Neutrophil (primary cell): ENCODE measurements around the gene CSTPP1.

Experiments
- H3K27ac ChIP-seq: fragments of 200-600 bp; sonication (generic); 2 replicates; pipeline ENCODE4 v1.5.1; 2016; ENCODE audit warnings: mild to moderate bottlenecking, moderate library complexity
- H3K27me3 ChIP-seq: fragments of 200-600 bp; sonication (generic); 2 replicates; pipeline ENCODE4 v1.6.0; 2016; ENCODE audit warnings: mild to moderate bottlenecking
- H3K36me3 ChIP-seq: fragments of 200-600 bp; sonication (generic); 2 replicates; pipeline ENCODE4 v1.5.1; 2017
- H3K4me1 ChIP-seq, 2 experiments: fragments of 200-600 bp in 1 of 2; sonication (generic) in 1 of 2; 1 replicate in 1 of 2; 2 replicates in 1 of 2; pipeline versions ENCODE4 v1.5.1 to v1.6.1; 2013 to 2016; ENCODE audit warnings: low read depth in 1 of 2, low read length in 1 of 2, mild to moderate bottlenecking in 1 of 2, moderate library complexity in 1 of 2; ENCODE audit not compliant: control insufficient read depth in 1 of 2, insufficient read depth in 1 of 2
- H3K4me3 ChIP-seq, 2 experiments: fragments of 200-600 bp in 1 of 2; sonication (generic) in 1 of 2; 1 replicate in 1 of 2; 2 replicates in 1 of 2; pipeline ENCODE4 v1.5.1; 2013 to 2016; ENCODE audit warnings: low read depth in 1 of 2, low read length in 1 of 2, mild to moderate bottlenecking in 1 of 2, moderate library complexity in 1 of 2
- H3K9me3 ChIP-seq: fragments of 200-600 bp; sonication (generic); 2 replicates; pipeline ENCODE4 v1.5.1; 2016
- TF ChIP-seq, protein P1 (sequence below): fragments of 200-600 bp; sonication (generic); IDR thresholded peaks from 2 replicates; pipeline ENCODE4 v1.5.1; 2016; ENCODE audit warnings: antibody characterized with exemption

The CSTPP1 gene

DNA sequence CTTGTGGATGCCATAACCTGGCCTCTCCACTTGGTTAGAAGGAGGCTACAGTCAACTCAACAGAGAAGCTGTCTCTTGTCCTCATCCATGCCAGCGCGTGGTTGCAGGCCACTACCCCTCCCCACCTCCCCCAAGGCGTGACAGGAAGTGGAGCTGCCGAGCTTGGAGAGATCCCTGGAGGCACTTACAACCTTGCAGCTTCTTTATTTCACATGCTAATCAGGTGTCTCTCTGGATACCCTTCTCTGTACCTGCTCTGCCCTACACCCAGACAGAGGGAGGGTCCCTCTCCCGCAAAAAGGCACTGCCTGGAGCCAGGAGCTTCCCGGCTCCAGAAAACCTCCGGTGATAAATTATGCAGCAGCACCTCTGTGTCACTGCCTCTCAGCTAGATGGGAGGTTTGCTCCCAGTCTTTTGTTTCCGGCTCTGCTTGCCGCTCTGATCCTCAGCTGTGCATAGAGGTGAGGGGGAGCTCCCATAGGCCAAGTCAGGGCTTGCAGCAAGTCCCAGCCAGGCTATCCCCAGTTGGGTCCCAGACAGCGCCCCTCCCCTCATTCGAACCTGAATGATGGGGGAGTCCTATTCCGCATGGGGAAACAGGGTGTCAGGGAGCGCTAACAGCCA, 23.9 kb upstream of the CSTPP1 start:
- H3K4me1 ChIP-seq, result peaks cover 10 to 11% of the 10 kb centered on the region in 2 experiments
- no peak overlapping the region for H3K4me3 ChIP-seq
- no peaks in the 10 kb centered on the region for H3K36me3 ChIP-seq
- TF ChIP-seq, protein P1, sequence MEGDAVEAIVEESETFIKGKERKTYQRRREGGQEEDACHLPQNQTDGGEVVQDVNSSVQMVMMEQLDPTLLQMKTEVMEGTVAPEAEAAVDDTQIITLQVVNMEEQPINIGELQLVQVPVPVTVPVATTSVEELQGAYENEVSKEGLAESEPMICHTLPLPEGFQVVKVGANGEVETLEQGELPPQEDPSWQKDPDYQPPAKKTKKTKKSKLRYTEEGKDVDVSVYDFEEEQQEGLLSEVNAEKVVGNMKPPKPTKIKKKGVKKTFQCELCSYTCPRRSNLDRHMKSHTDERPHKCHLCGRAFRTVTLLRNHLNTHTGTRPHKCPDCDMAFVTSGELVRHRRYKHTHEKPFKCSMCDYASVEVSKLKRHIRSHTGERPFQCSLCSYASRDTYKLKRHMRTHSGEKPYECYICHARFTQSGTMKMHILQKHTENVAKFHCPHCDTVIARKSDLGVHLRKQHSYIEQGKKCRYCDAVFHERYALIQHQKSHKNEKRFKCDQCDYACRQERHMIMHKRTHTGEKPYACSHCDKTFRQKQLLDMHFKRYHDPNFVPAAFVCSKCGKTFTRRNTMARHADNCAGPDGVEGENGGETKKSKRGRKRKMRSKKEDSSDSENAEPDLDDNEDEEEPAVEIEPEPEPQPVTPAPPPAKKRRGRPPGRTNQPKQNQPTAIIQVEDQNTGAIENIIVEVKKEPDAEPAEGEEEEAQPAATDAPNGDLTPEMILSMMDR, result no peak
- no peaks in the 10 kb centered on the region for H3K9me3 ChIP-seq
- H3K27ac ChIP-seq, result no peak overlapping the region
- H3K27me3 ChIP-seq, result peaks cover 71% of the 10 kb centered on the region

DNA sequence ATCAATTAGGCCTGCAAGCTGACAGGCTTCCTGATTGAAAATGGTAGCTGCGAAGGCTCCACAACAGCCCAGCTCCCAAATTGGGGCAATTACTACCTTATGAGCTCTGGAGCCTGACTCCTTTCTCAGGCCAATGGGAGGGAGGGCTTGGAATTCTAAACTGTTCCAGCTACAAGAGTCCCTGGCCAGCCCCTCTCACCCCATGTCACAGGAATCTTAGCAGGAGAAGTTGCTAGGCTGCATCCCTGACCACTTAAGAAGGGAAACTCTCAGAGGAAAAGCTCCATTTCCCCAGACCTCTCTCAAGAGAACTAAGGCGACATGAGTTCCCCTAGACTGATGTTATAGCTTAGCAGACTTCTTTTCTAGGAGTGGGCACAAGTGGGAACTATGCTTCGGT, 23.1 kb upstream of the CSTPP1 start:
- Histone ChIP-seq H3K4me3 (no peak overlapping the region), H3K9me3 (no peaks in the 10 kb centered on the region), H3K36me3 (no peaks in the 10 kb centered on the region), H3K27me3 (peaks cover 80% of the 10 kb centered on the region), H3K4me1 (peaks cover 12 to 17% of the 10 kb centered on the region in 2 experiments), H3K27ac (no peak overlapping the region)
- TF ChIP-seq, protein P1, result no peak

DNA sequence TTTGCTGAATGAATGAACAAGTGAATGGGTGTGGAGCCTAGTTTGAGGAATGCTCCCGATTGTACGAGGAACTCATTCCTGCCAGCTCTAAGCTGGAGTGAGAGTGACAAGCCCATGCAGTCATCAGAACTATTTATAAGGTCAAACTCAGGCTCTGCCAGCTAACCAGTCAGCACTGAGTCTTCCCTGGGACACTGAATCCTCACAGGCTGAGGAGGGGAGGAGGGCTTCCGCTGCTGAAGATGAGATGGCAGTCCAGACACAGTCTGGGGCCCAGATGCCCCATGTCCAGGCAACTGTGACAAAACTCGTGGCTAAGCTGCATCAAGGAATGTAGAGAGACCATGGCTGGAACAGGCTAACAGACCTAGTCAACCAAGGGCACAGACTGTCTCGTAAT, 22.2 kb upstream of the CSTPP1 start:
- Histone ChIP-seq H3K27me3 (peaks cover 89% of the 10 kb centered on the region), H3K9me3 (no peaks in the 10 kb centered on the region), H3K36me3 (no peaks in the 10 kb centered on the region), H3K4me1 (peaks cover 16 to 17% of the 10 kb centered on the region in 2 experiments), H3K4me3 (no peak overlapping the region), H3K27ac (no peak overlapping the region)
- TF ChIP-seq, protein P1, result no peak

DNA sequence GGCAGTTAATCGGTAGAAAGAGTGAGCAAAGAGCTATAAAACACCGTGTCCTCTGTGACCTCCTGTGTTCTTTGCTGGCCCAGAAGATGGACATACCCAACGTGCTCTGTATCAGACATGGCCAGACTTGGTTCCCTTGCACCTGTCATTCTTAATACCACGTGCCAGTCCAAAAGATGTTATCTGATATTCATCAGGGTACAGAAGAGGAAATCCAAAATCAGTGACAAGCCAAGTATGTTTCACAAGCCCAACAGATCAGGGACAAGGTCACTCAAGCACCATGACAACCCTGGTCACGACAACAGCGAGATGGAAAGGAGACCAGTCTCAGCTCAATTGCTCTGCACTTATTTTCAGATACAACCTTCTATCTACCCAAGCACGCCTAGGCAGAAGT, 21.7 kb upstream of the CSTPP1 start:
- H3K4me1 ChIP-seq, result peaks cover 16 to 22% of the 10 kb centered on the region in 2 experiments
- H3K36me3 ChIP-seq, result no peaks in the 10 kb centered on the region
- TF ChIP-seq, protein P1, result no peak
- H3K27me3 ChIP-seq, result peaks cover 94% of the 10 kb centered on the region
- H3K27ac ChIP-seq, result no peak overlapping the region
- no peaks in the 10 kb centered on the region for H3K9me3 ChIP-seq
- no peak overlapping the region for H3K4me3 ChIP-seq

DNA sequence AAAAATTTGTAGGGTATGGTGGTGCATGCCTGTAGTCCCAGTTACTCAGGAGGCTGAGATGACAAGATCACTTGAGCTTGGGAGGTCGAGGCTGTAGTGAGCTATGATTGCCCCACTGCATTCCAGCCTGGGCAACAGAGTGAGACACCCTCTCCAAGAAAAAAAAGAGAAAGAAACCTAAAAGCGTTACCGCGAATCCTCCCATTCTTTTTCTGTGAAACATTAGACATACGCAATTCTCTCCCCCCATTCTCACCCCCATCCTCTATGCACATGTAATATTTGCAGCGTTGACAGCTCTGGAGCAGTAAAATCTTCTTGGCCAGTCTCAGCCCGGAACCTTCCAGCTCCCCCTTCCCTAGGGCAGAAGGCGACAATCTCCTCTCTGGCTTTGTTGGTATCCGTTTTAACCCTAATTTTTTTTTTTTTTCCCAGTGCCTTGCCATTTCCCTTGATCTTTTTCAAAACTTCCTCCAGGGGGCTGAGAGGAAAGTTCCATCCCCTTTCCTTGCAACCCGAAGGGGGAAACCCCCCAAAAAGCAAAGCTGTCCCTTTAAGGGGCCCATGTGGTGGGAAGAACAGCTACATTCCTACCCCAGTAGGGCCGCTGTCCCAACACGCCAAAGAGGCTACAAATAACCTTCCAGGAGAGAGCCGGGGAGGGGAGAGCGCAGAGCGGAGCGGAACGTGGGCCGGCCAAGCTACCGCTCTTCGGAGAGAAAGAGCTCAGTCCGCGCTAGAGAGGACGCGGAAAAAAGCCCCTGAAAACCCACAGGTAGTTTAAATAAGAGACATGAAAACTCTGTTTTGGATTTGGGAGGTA, 20.1 kb upstream of the CSTPP1 start:
- peak overlapping the region in 1 of 2 experiments; percentile 16 for H3K4me3 ChIP-seq
- H3K36me3 ChIP-seq, result no peaks in the 10 kb centered on the region
- H3K27ac ChIP-seq, result no peak overlapping the region
- H3K27me3 ChIP-seq, result peaks cover 95% of the 10 kb centered on the region
- H3K4me1 ChIP-seq, result peaks cover 16 to 23% of the 10 kb centered on the region in 2 experiments
- TF ChIP-seq, protein P1, result no peak
- H3K9me3 ChIP-seq, result no peaks in the 10 kb centered on the region
